ENCODE results near the gene LRIG3.

The LRIG3 gene

GRCh38 chr12:58932806-58933681 is 12.7 kb upstream of the LRIG3 start:
- DNase-seq (ENCODE audit: low spot score): no peak

GRCh38 chr12:58931518-58931917 is 11.2 kb upstream of the LRIG3 start:
- no peak for DNase-seq (ENCODE audit: low spot score)

- no peak for DNase-seq (ENCODE audit: low spot score)
Observed at GRCh38 chr12:58930770-58931324, 10.5 kb upstream of the LRIG3 start.

GRCh38 chr12:58927120-58927519 is 6.8 kb upstream of the LRIG3 start:
- DNase-seq (ENCODE audit: low spot score): no peak

GRCh38 chr12:58926586-58926985 is 6.3 kb upstream of the LRIG3 start:
- DNase-seq (ENCODE audit: low spot score): no peak

- no peak for DNase-seq (ENCODE audit: low spot score)
Observed at GRCh38 chr12:58925751-58926150, 5.4 kb upstream of the LRIG3 start.

GRCh38 chr12:58925111-58925611 is 4.9 kb upstream of the LRIG3 start:
- no peak for DNase-seq (ENCODE audit: low spot score)

GRCh38 chr12:58924652-58925051 is 4.3 kb upstream of the LRIG3 start:
- no peak for DNase-seq (ENCODE audit: low spot score)

- DNase-seq (ENCODE audit: low spot score): no peak
Observed at GRCh38 chr12:58923781-58924180, 3.5 kb upstream of the LRIG3 start.

GRCh38 chr12:58922849-58923248 is 2.5 kb upstream of the LRIG3 start:
- no peak for DNase-seq (ENCODE audit: low spot score)

- DNase-seq (ENCODE audit: low spot score): peak; percentile 6
Observed at GRCh38 chr12:58920961-58921861, 907 bp upstream of the LRIG3 start.

GRCh38 chr12:58919231-58920101 is 838 bp downstream of the LRIG3 start:
- DNase-seq (ENCODE audit: low spot score): no peak

- no peak for DNase-seq (ENCODE audit: low spot score)
Observed at GRCh38 chr12:58918469-58918844, 1.8 kb downstream of the LRIG3 start.

GRCh38 chr12:58917699-58918468 is 2.4 kb downstream of the LRIG3 start:
- no peak for DNase-seq (ENCODE audit: low spot score)

- no peak for DNase-seq (ENCODE audit: low spot score)
Observed at GRCh38 chr12:58916921-58917511, 3.3 kb downstream of the LRIG3 start.

- DNase-seq (ENCODE audit: low spot score): no peak
Observed at GRCh38 chr12:58916161-58916621, 4.1 kb downstream of the LRIG3 start.

GRCh38 chr12:58915634-58916033 is 4.7 kb downstream of the LRIG3 start:
- no peak for DNase-seq (ENCODE audit: low spot score)

GRCh38 chr12:58915037-58915436 is 5.3 kb downstream of the LRIG3 start:
- no peak for DNase-seq (ENCODE audit: low spot score)

GRCh38 chr12:58914457-58914856 is 5.8 kb downstream of the LRIG3 start:
- DNase-seq (ENCODE audit: low spot score): no peak

GRCh38 chr12:58907391-58907790 is 12.9 kb downstream of the LRIG3 start:
- DNase-seq (ENCODE audit: low spot score): no peak
